NCI-H187 (cell line): ENCODE measurements around the gene PPARGC1A.

Experiments used
- DNase-seq, 2 experiments: peaks; one replicate each; lab custom pipeline; 2025; lab: John Stamatoyannopoulos, UW

The PPARGC1A gene

DNA sequence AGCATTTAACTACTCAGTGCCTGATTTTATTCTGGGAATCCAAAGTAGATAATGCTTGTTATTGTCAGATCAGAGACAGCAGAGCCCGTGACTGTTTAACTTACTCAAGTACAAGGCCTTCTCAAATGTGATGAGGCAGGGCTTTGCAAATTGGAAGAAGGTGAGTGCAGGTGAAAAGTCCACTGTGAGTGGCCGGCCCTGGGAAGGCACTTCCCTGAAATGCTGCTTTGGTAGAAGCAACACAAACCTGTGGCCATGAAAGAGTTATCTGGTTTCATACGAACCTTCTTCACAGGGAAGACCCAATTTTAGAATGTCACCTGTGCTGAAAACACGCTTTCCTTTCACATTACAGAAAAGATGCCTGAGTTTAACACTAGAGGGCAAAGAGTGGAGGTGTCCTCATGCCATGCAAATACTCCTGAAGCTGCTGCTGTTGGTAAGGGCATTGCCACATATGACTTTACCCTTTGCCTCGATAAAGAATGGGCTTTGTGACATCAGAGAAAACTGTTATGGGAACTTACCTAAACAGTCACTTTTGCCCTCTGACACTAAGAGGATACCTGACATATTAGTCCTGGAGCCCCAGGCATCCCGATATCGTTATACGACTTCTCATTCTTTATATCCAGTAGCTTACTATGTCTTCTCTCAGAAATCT is 8.0 kb downstream of the PPARGC1A start:
- DNase-seq: no peak

GRCh38 chr4:23881052-23881501 is 8.8 kb downstream of the PPARGC1A start:
- DNase-seq: no peak

DNA sequence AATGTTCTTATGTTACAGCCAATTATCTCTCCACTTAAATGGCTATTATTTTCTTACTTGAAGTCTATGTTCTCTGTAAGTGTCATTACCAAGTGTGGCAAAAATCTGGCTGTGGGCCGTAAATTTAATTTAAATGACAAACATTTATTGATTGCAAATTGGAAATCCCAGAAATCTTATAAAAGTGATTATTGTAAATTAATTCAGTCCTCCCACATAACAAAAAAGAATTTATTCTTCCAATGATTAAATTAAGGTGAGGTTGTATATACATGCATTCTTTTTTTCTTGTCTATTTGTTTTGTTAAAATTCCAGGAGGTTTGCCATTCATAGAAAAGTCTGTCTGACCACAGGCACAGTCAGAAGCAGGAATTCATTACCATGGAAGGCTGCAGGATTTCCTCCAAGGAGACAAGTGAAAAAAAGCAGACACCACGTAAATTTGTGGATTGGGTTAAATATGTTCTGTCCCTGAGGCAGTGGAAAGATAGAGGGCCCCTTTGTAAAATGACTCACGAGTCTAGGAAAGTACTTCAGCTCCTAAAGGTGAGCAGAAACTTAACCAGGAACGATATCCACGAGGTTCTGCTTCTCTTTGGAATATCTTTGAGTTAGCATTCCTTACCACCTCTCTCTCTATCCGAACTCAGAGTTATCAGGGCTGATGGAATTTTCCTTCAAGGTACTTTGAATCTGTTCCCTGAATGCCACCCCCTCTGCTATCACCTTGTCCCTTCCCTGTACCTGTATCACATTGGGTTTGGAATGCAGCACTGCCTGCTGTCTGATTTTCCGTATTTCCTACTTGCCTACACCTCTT is 10.7 kb downstream of the PPARGC1A start:
- no peak for DNase-seq

DNA sequence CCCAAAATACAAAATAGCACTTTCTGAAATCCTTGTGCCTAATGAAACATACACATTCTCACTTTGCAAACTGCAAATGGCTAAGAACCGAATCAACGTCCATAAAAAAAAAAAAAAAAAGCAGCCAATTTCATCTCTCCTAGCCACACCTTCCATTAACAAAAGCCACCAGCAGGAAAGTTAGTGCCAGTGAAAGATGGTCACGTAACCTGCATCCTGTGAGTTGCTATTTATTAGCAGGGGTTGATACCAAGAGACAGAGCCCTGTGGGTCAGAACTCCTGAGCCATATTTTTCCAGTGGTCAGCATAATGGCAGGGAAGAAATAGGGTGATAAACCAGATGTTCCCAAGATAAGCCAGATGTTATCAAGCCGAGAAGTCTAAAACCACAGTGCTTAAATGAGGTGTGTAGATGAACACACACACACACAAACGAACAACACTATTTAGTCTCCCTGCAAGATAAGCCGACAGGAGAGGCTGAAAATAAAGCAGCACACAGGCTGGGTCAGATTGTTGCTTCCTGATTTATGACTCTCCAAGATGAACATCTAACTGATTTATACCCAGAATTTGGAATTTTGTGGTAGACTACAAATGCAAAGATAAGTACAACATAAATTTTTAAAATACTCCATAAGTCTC is 11.5 kb downstream of the PPARGC1A start:
- no peak for DNase-seq

- DNase-seq: no peak
Observed at GRCh38 chr4:23877758-23878229, 12.1 kb downstream of the PPARGC1A start.

GRCh38 chr4:23876418-23877089 is 13.3 kb downstream of the PPARGC1A start:
- DNase-seq: no peak

DNA sequence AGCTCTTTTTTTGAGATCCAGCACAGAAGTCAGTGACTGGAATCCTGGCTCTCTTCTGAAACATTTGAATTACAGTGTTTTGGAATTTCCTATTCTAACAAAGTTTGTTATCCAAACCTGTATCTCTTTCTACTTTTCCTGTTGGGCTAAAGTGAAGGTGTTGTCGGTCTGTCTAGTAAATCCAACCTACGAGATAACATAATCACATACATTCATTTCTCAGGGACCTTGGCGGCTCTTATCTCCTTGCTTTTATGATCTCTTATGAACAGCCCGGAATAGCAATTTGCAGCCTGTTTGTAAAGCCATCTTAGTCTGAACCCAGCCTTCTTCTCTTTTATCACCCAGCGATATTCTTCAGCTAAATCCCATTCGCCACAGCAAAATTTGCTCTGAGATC is 14.5 kb downstream of the PPARGC1A start:
- no peak for DNase-seq

DNA sequence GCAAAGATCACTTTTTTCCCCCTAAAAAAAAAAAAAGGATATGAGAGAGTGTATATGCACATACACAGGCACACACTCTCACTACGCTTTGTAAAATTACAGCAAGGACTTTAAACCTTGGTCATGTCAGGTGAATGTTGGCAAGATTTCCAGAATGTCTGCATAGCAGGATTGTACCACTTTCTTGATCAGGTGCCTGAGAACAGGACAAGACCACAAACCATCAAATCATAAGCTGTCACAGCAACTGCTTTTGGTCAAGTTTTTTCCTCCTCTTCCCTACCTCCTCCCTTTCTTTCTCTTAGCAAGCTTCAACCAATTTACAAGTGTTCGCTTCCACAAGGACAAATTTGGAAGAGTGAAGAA is 15.3 kb downstream of the PPARGC1A start:
- DNase-seq: no peak

DNA sequence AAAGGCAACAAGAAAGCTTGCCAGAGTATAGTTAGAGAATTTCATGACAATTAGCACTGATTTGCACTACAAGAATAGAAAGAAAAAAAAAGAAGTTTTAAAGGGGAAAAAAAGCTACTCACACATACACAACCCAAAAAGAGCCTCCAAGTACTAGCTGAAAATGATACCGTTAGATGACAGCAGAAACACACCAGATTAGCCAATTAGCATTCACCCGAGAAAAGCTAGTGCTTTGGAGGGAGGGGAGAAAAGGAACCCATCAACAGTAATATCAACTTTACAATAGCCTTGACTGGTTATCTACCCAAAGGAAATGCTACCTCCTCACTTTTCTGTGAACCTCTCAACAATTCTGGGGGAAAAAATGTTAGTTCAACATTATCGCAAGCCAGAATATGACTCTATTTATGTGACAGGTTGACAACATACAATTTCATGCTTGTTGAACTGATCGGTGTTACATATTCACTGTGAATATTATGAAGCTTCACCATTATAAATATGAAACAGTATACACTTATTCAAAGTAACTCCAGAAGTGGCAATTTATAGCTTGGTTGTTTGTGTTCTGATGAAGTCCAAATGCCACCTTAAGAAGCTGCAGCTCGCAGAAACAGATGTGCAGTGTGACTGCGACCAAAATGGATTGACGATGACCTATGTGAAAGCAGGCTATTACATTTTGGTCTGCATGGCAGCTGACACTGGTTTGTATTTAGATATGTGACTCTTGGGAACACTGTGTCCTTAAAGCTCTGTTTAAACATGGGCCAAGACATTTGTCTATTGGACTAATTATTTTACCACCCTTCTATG is 15.9 kb downstream of the PPARGC1A start:
- DNase-seq: no peak

GRCh38 chr4:23871426-23871825 is 18.4 kb downstream of the PPARGC1A start:
- DNase-seq: no peak

DNA sequence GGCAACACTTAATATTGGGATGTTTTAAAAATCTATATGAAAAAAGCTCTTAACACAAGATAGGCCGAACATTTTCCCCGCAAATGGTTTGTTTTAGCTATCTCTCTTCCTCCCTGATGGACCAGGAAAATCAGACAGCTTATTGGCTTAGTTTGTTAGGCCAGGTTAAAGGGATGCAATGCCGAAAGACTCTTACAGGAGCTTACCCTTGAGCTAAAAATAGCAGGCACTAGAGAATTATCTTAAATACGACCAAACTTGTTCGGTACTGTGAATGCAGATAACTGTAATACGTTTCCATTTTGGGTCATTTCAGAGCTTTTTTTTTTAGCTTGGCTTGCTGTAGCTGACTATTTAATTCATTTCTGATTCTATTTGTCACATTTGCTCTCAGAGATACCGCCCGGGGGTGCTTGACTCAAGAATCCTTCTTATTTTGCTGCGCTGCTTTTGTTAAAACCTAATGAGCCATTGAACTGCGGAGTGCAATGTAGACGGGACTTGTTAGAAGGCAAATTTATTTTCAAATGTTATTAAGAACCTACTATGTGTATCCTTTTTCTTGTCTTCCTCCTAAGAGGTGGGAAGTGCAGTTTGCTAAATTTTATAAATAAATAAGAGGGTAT is 23.3 kb downstream of the PPARGC1A start:
- DNase-seq: no peak

GRCh38 chr4:23861897-23862296 is 27.9 kb downstream of the PPARGC1A start:
- DNase-seq: no peak

GRCh38 chr4:23860919-23861318 is 28.9 kb downstream of the PPARGC1A start:
- no peak for DNase-seq

DNA sequence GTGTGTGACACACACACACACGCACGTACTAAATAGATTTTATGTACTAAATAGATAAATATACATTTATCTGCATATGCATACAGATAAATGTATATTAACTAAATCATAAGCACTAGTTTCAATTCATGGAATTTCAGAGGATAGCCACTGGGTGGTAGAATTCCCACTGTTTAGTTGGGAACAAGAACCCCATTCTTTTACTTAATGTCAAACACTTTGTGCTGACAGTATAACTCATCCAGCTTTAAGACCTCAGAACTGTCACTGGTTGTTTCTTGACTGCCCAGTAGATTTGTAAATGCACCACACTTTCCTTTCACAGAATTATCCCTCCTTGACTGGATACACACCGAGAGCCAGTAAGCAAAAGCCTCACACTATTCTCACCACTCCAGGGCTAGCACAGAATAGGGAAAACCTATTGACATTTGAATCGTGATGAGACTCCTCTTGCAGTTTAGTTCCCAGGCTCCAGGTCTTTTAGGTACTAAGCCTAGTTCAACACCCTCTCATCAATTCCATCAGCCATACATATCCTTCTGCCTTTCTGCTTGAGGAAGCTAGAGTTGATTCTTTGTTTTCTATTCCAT is 32.4 kb downstream of the PPARGC1A start:
- no peak for DNase-seq

- DNase-seq: no peak
Observed at GRCh38 chr4:23856630-23857029, 33.2 kb downstream of the PPARGC1A start.

DNA sequence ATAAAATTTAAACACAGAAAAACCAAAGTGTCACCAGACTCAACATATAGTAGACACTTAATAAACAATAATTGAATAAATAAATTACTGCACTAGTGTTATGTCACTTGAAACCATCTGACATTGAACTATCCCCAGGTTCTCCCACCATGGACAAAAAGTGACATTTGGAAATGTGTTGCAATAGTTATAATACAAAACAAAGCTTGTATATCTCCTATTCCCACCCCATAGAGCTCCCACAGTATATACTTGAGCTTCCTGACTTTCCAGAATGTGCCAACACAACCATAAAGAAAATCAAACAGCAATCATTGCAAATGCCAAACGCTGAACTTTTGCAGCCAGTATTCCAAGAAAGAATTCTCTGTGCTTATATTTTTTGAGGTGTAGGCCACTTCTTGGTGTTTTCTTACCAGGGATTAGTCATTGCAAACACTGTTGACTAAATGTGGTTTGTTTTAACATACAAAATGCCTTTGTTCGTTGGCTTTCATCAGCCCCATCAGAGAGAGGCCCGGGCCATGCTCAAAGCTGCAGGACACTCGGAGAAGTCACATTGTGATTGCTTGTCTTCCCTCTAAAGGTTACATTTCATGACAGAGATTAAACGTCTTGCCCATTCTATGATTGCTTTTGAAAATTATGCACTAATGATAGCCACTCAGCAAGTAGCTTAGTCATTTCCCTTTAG is 33.8 kb downstream of the PPARGC1A start:
- DNase-seq: no peak

GRCh38 chr4:23853986-23854660 is 35.7 kb downstream of the PPARGC1A start:
- DNase-seq: no peak

DNA sequence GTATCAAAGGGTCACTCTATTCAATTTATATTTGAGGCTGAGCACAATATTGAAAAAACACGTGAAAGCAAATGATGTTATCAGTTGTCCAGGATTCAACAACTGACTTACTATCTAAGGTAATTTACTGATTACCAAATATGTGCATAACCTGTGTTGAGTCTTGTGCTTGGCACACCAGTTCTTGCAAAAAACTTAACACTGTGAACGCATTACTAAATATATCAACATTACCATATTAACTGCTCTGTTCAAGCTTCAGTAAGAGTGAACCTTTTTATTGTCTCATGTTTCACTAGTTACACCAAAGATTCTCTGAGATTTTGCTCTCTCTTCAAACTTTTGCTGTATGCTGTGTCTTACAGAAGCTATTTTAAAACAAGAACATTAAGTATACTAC is 38.4 kb downstream of the PPARGC1A start:
- DNase-seq: no peak

DNA sequence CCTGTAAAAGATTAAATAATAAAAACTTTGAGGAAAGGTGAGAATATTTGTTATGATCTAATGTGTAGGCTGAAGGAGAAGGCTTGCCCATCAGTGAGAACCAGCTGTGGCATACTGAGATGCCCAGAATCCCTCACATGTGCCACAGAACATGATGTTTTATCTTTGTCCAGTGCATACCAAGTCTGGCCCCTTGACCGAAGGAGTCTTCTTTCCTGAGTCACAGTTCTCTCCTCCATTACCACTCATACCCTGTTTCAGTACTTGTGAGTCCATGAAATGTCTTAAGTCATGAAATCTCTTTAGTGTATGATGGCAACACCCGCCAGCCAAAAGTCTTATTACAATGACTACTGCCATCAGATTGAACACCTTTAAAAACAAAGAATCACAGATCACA is 42.7 kb downstream of the PPARGC1A start:
- no peak for DNase-seq
